Adrenal gland (tissue), 5 donors: ENCODE data around the gene PABPN1.

Experiments used
- POLR2A ChIP-seq, 2 donors: fragments of 450-650 bp; IDR thresholded peaks; one replicate each; pipeline ENCODE4 v1.6.1; 2017; ENCODE audit warnings: antibody characterized with exemption in 2 of 2, mild to moderate bottlenecking in 2 of 2, moderate library complexity in 1 of 2
- TF ChIP-seq, protein P1 (sequence below), 6 experiments: fragments of 450-650 bp in 4 of 6; fragments of 200-600 bp in 2 of 6; sonication (generic) in 1 of 6; IDR thresholded peaks; 1 replicate in 5 of 6; 2 replicates in 1 of 6; pipeline versions ENCODE4 v1.5.1 to v1.8.0; 2016 to 2021; ENCODE audit warnings: antibody characterized with exemption in 6 of 6, mild to moderate bottlenecking in 2 of 6, moderate library complexity in 1 of 6
- donor health status: DM: no; HTN: no; CAD: no.

DNA sequence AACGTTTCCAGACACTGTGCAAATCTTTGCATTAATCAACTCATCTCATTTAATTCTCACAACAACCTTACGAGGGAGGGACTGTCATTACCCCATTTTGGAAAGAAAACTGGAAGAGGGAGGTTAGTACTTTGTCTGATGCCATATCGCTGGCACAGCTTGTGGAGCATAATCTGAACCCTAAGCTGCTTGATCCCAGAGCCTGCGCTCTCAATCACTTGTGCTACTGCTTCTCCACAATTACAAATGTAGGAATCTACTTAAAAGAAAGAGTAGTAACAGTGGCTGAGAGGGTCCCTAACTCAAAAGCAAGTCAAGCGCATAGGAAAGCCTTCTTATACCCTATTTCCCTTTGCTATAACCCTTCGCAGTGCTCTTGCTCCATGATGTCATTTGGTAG, 40.5 kb downstream of the PABPN1 start:
- TF ChIP-seq, protein P1, sequence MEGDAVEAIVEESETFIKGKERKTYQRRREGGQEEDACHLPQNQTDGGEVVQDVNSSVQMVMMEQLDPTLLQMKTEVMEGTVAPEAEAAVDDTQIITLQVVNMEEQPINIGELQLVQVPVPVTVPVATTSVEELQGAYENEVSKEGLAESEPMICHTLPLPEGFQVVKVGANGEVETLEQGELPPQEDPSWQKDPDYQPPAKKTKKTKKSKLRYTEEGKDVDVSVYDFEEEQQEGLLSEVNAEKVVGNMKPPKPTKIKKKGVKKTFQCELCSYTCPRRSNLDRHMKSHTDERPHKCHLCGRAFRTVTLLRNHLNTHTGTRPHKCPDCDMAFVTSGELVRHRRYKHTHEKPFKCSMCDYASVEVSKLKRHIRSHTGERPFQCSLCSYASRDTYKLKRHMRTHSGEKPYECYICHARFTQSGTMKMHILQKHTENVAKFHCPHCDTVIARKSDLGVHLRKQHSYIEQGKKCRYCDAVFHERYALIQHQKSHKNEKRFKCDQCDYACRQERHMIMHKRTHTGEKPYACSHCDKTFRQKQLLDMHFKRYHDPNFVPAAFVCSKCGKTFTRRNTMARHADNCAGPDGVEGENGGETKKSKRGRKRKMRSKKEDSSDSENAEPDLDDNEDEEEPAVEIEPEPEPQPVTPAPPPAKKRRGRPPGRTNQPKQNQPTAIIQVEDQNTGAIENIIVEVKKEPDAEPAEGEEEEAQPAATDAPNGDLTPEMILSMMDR (IDR thresholded peaks at IDR 0.05): no peak
- TF ChIP-seq POLR2A (IDR thresholded peaks at IDR 0.05): no peak
